Measurements from ENCODE around the gene SIPA1L3.

DNA sequence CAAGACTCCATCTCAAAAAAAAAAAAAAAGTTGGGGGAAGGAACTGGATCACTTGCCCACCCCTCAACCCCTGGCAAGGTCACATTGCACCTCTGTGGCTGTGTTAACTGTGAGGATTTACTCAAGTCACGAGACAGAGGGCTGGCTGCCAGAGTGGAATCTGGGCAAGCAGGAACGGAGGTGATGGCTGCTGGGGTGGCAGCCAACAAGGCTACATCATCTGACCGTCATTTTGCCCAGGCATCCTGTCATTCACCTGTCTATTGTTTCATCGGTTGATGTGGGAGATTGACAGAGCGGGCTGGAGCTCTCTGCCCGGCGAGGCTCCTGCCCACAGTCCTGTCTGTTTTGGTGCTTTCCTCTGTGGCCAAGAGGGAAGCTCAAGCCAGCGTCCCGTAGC lies 241.3 kb downstream of the SIPA1L3 start:
- TF ChIP-seq, protein P1, sequence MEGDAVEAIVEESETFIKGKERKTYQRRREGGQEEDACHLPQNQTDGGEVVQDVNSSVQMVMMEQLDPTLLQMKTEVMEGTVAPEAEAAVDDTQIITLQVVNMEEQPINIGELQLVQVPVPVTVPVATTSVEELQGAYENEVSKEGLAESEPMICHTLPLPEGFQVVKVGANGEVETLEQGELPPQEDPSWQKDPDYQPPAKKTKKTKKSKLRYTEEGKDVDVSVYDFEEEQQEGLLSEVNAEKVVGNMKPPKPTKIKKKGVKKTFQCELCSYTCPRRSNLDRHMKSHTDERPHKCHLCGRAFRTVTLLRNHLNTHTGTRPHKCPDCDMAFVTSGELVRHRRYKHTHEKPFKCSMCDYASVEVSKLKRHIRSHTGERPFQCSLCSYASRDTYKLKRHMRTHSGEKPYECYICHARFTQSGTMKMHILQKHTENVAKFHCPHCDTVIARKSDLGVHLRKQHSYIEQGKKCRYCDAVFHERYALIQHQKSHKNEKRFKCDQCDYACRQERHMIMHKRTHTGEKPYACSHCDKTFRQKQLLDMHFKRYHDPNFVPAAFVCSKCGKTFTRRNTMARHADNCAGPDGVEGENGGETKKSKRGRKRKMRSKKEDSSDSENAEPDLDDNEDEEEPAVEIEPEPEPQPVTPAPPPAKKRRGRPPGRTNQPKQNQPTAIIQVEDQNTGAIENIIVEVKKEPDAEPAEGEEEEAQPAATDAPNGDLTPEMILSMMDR (IDR thresholded peaks at IDR 0.05): no peak
- TF ChIP-seq KDM1A (IDR thresholded peaks at IDR 0.05; ENCODE audit: low read depth) (no peak), MAFK (IDR thresholded peaks at IDR 0.05; ENCODE audit: partially characterized antibody) (no peak), RCOR1 (IDR thresholded peaks at IDR 0.05; ENCODE audit: low read depth, low read length) (no peak)
- TF ChIP-seq, protein P2, sequence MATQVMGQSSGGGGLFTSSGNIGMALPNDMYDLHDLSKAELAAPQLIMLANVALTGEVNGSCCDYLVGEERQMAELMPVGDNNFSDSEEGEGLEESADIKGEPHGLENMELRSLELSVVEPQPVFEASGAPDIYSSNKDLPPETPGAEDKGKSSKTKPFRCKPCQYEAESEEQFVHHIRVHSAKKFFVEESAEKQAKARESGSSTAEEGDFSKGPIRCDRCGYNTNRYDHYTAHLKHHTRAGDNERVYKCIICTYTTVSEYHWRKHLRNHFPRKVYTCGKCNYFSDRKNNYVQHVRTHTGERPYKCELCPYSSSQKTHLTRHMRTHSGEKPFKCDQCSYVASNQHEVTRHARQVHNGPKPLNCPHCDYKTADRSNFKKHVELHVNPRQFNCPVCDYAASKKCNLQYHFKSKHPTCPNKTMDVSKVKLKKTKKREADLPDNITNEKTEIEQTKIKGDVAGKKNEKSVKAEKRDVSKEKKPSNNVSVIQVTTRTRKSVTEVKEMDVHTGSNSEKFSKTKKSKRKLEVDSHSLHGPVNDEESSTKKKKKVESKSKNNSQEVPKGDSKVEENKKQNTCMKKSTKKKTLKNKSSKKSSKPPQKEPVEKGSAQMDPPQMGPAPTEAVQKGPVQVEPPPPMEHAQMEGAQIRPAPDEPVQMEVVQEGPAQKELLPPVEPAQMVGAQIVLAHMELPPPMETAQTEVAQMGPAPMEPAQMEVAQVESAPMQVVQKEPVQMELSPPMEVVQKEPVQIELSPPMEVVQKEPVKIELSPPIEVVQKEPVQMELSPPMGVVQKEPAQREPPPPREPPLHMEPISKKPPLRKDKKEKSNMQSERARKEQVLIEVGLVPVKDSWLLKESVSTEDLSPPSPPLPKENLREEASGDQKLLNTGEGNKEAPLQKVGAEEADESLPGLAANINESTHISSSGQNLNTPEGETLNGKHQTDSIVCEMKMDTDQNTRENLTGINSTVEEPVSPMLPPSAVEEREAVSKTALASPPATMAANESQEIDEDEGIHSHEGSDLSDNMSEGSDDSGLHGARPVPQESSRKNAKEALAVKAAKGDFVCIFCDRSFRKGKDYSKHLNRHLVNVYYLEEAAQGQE (IDR thresholded peaks at IDR 0.05): no peak
- TF ChIP-seq, protein P3, sequence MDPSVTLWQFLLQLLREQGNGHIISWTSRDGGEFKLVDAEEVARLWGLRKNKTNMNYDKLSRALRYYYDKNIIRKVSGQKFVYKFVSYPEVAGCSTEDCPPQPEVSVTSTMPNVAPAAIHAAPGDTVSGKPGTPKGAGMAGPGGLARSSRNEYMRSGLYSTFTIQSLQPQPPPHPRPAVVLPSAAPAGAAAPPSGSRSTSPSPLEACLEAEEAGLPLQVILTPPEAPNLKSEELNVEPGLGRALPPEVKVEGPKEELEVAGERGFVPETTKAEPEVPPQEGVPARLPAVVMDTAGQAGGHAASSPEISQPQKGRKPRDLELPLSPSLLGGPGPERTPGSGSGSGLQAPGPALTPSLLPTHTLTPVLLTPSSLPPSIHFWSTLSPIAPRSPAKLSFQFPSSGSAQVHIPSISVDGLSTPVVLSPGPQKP (IDR thresholded peaks at IDR 0.05; ENCODE audit: low read depth, low read length): no peak
- TF ChIP-seq, protein P4, sequence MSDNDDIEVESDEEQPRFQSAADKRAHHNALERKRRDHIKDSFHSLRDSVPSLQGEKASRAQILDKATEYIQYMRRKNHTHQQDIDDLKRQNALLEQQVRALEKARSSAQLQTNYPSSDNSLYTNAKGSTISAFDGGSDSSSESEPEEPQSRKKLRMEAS (IDR thresholded peaks at IDR 0.05): no peak
